H9 (cell line): Measurements from ENCODE around the gene SRSF12. TPM values are rescaled to one million over a fixed set of nuclear protein-coding genes. Genes with fewer than 3 reads are reported as not detected.

Source experiments
- DNase-seq: peaks from one replicate; pipeline ENCODE4 v3.0.0-alpha.2; 2017
- H2AFZ ChIP-seq: one replicate; pipeline ENCODE4 v1.6.1; 2013; ENCODE audit warnings: mild to moderate bottlenecking, low read length, control low read depth, moderate library complexity
- H2AK5ac ChIP-seq: 2 replicates; pipeline ENCODE4 v1.6.1; 2013; ENCODE audit warnings: low read length, control low read depth, mixed read lengths; ENCODE audit not compliant: insufficient read length
- H2BK120ac ChIP-seq: one replicate; pipeline ENCODE4 v1.6.1; 2013; ENCODE audit warnings: low read depth, mild to moderate bottlenecking, low read length, control low read depth, inconsistent platforms; ENCODE audit not compliant: poor library complexity, severe bottlenecking
- H2BK12ac ChIP-seq: 2 replicates; pipeline ENCODE4 v1.6.1; 2013; ENCODE audit warnings: low read length, control low read depth, mixed read lengths, low read depth; ENCODE audit not compliant: insufficient read length
- H2BK15ac ChIP-seq: 2 replicates; pipeline ENCODE4 v1.6.1; 2013; ENCODE audit warnings: low read depth, low read length, control low read depth
- H2BK20ac ChIP-seq: one replicate; pipeline ENCODE4 v1.6.1; 2013; ENCODE audit warnings: low read depth, mild to moderate bottlenecking, low read length, control low read depth, inconsistent platforms; ENCODE audit not compliant: poor library complexity, severe bottlenecking
- H2BK5ac ChIP-seq: 2 replicates; pipeline ENCODE4 v1.6.1; 2013; ENCODE audit warnings: low read length, control low read depth, mixed read lengths; ENCODE audit not compliant: insufficient read length
- H3K14ac ChIP-seq: 2 replicates; pipeline ENCODE4 v1.6.1; 2013; ENCODE audit warnings: low read length, control low read depth; ENCODE audit not compliant: insufficient read depth
- H3K18ac ChIP-seq: 2 replicates; pipeline ENCODE4 v1.6.1; 2013; ENCODE audit warnings: low read depth, mild to moderate bottlenecking, mixed read lengths, low read length, control low read depth; ENCODE audit not compliant: insufficient read length
- H3K23ac ChIP-seq: 2 replicates; pipeline ENCODE4 v1.6.1; 2013; ENCODE audit warnings: low read length, control low read depth, mixed read lengths, low read depth; ENCODE audit not compliant: insufficient read length
- H3K23me2 ChIP-seq: 2 replicates; pipeline ENCODE4 v1.6.1; 2013; ENCODE audit warnings: low read depth, mild to moderate bottlenecking, mixed read lengths, low read length, control low read depth; ENCODE audit not compliant: insufficient read length, poor library complexity, severe bottlenecking
- H3K27ac ChIP-seq: 2 replicates; pipeline ENCODE4 v1.5.1; 2013; ENCODE audit warnings: low read length, control low read depth, mixed read lengths, low read depth; ENCODE audit not compliant: insufficient read length
- H3K27me3 ChIP-seq: 2 replicates; pipeline ENCODE4 v1.6.1; 2013; ENCODE audit warnings: low read length, control low read depth, inconsistent platforms; ENCODE audit not compliant: insufficient read depth
- H3K4ac ChIP-seq: 2 replicates; pipeline ENCODE4 v1.6.1; 2013; ENCODE audit warnings: low read depth, mild to moderate bottlenecking, control low read depth, inconsistent platforms, low read length, moderate library complexity
- H3K4me1 ChIP-seq: 2 replicates; pipeline ENCODE4 v1.6.1; 2013; ENCODE audit warnings: low read length, control low read depth, inconsistent platforms; ENCODE audit not compliant: insufficient read depth
- H3K4me2 ChIP-seq: 2 replicates; pipeline ENCODE4 v1.6.1; 2013; ENCODE audit warnings: low read length, control low read depth, mixed read lengths; ENCODE audit not compliant: insufficient read length, insufficient read depth
- H3K56ac ChIP-seq: 2 replicates; pipeline ENCODE4 v1.6.1; 2013; ENCODE audit warnings: low read depth, mild to moderate bottlenecking, mixed read lengths, low read length, control low read depth; ENCODE audit not compliant: insufficient read length
- H3K79me1 ChIP-seq: 2 replicates; pipeline ENCODE4 v1.6.1; 2013; ENCODE audit warnings: low read depth, mild to moderate bottlenecking, moderate library complexity, low read length, control low read depth, inconsistent platforms; ENCODE audit not compliant: insufficient read depth, poor library complexity, severe bottlenecking
- H3K79me2 ChIP-seq: 2 replicates; pipeline ENCODE4 v1.6.1; 2013; ENCODE audit warnings: low read length, control low read depth, inconsistent platforms; ENCODE audit not compliant: insufficient read depth
- H3K9ac ChIP-seq: 2 replicates; pipeline ENCODE4 v1.6.1; 2013; ENCODE audit warnings: low read length, control low read depth, mixed read lengths; ENCODE audit not compliant: insufficient read length; ENCODE audit errors: extremely low read depth
- H3K9me3 ChIP-seq: one replicate; pipeline ENCODE4 v1.6.1; 2013; ENCODE audit warnings: low read depth, low read length, inconsistent platforms; ENCODE audit not compliant: control insufficient read depth
- H3T11ph ChIP-seq: one replicate; pipeline ENCODE4 v1.6.1; 2013; ENCODE audit warnings: mild to moderate bottlenecking, low read length, control low read depth, inconsistent platforms
- H4K20me1 ChIP-seq: one replicate; pipeline ENCODE4 v1.6.1; 2013; ENCODE audit not compliant: control insufficient read depth, insufficient read length, insufficient read depth
- H4K5ac ChIP-seq: 2 replicates; pipeline ENCODE4 v1.6.1; 2013; ENCODE audit warnings: low read depth, mild to moderate bottlenecking, mixed read lengths, low read length, control low read depth; ENCODE audit not compliant: insufficient read length
- H4K8ac ChIP-seq: replicated peaks from 2 replicates; pipeline ENCODE4 v1.6.1; 2013; ENCODE audit warnings: low read length, control low read depth, mixed read lengths, low read depth; ENCODE audit not compliant: insufficient read length
- H4K91ac ChIP-seq: 2 replicates; pipeline ENCODE4 v1.6.1; 2013; ENCODE audit warnings: low read depth, mild to moderate bottlenecking, moderate library complexity, mixed read lengths, low read length, control low read depth; ENCODE audit not compliant: insufficient read length
- H3K27ac Mint-ChIP-seq, 3 experiments: 2 replicates in 2 of 3; 3 replicates in 1 of 3; pipeline ENCODE4 v1.8.0; 2020 to 2021; ENCODE audit warnings: mixed read lengths in 3 of 3, mild to moderate bottlenecking in 1 of 3, moderate library complexity in 1 of 3
- H3K27me3 Mint-ChIP-seq: 2 replicates; pipeline ENCODE4 v1.8.0; 2021; ENCODE audit warnings: low read depth, mild to moderate bottlenecking, moderate library complexity, mixed read lengths
- H3K36me3 Mint-ChIP-seq, 3 experiments: 2 replicates in 2 of 3; 3 replicates in 1 of 3; pipeline ENCODE4 v1.8.0; 2020 to 2021; ENCODE audit warnings: low read depth in 3 of 3, mixed read lengths in 3 of 3; ENCODE audit not compliant: insufficient read depth in 1 of 3
- H3K4me1 Mint-ChIP-seq, 2 experiments: 2 replicates each; pipeline ENCODE4 v1.8.0; 2020; ENCODE audit warnings: mixed read lengths in 2 of 2
- H3K4me3 Mint-ChIP-seq, 2 experiments: 2 replicates in 1 of 2; 3 replicates in 1 of 2; pipeline ENCODE4 v1.8.0; 2020 to 2021; ENCODE audit warnings: mild to moderate bottlenecking in 2 of 2, mixed read lengths in 2 of 2, moderate library complexity in 1 of 2
- H3K9me3 Mint-ChIP-seq, 2 experiments: 2 replicates in 1 of 2; 3 replicates in 1 of 2; pipeline ENCODE4 v1.8.0; 2020; ENCODE audit warnings: mild to moderate bottlenecking in 2 of 2, mixed read lengths in 2 of 2, moderate library complexity in 1 of 2
- total RNA-seq: library from RNA; stranded (reverse); gene quantifications from 2 replicates; pipeline ENCODE4 v1.2.1, GENCODE V29; 2021
- TF ChIP-seq, protein P1 (sequence below): fragments of 200-600 bp; sonication (generic); conservative IDR thresholded peaks from 3 replicates; pipeline ENCODE4 v1.8.0; 2021; ENCODE audit warnings: antibody characterized with exemption, mild to moderate bottlenecking

The SRSF12 gene
- total RNA-seq, 1 experiment from 2014 or later, result 7.6 TPM

DNA sequence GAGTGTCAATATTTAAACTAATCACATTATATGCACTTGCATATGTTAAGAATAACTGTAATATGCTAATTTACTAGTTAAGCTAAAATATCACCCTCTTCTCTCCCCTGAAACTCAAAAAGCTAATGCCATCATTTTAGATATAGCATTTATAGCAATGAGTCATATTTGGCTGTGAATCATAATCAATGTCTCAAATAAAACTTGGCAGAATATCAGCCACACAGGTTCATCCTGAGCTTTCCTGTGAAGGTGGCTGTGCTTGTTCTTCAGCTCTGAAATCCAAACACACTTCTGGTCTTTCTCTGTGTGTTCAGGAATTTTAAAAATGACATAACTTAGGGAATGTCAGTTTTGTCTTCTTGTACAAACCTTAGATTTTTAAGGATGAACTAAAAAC is 50.1 kb downstream of the SRSF12 start:
- Mint-ChIP-seq H3K4me1 (peaks cover 7 to 8% of the 10 kb centered on the region in 2 experiments), H3K4me3 (no peak overlapping the region), H3K36me3 (no peaks in the 10 kb centered on the region; a peak in 2 of 7 replicates), H3K9me3 (peaks cover 0 to 6% of the 10 kb centered on the region in 2 experiments; a peak in 4 of 5 replicates), H3K27ac (no peak overlapping the region), H3K27me3 (peaks cover 8% of the 10 kb centered on the region)
- H3K4ac ChIP-seq, result no peak overlapping the region
- H2BK15ac ChIP-seq, result no peak overlapping the region
- H3K27me3 ChIP-seq, result no peaks in the 10 kb centered on the region
- no peak overlapping the region for H2AFZ ChIP-seq
- H3K56ac ChIP-seq, result no peak overlapping the region
- no peak overlapping the region for H3T11ph ChIP-seq
- no peak overlapping the region for H3K14ac ChIP-seq
- no peak overlapping the region for H3K23ac ChIP-seq
- TF ChIP-seq, protein P1, sequence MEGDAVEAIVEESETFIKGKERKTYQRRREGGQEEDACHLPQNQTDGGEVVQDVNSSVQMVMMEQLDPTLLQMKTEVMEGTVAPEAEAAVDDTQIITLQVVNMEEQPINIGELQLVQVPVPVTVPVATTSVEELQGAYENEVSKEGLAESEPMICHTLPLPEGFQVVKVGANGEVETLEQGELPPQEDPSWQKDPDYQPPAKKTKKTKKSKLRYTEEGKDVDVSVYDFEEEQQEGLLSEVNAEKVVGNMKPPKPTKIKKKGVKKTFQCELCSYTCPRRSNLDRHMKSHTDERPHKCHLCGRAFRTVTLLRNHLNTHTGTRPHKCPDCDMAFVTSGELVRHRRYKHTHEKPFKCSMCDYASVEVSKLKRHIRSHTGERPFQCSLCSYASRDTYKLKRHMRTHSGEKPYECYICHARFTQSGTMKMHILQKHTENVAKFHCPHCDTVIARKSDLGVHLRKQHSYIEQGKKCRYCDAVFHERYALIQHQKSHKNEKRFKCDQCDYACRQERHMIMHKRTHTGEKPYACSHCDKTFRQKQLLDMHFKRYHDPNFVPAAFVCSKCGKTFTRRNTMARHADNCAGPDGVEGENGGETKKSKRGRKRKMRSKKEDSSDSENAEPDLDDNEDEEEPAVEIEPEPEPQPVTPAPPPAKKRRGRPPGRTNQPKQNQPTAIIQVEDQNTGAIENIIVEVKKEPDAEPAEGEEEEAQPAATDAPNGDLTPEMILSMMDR, result no peak
- no peak overlapping the region for H3K4me2 ChIP-seq
- H2BK20ac ChIP-seq, result no peak overlapping the region
- H4K8ac ChIP-seq, result no peak overlapping the region
- H2BK5ac ChIP-seq, result no peak overlapping the region
- no peak overlapping the region for H4K91ac ChIP-seq
- DNase-seq, result no peak
- H3K18ac ChIP-seq, result no peak overlapping the region
- no peaks in the 10 kb centered on the region for H3K79me2 ChIP-seq
- no peaks in the 10 kb centered on the region for H4K20me1 ChIP-seq
- H3K9ac ChIP-seq, result no peak overlapping the region
- H3K23me2 ChIP-seq, result no peaks in the 10 kb centered on the region
- H3K9me3 ChIP-seq, result no peaks in the 10 kb centered on the region
- no peaks in the 10 kb centered on the region for H3K79me1 ChIP-seq
- no peak overlapping the region for H2BK12ac ChIP-seq
- no peak overlapping the region for H3K27ac ChIP-seq
- no peak overlapping the region for H2AK5ac ChIP-seq
- no peak overlapping the region for H4K5ac ChIP-seq
- no peaks in the 10 kb centered on the region for H3K4me1 ChIP-seq
- no peak overlapping the region for H2BK120ac ChIP-seq
